HEK293T (cell line): ENCODE measurements around the gene RMDN3.
A peak's percentile ranks its signal among the peaks of the same experiment; 100 is the strongest.

ENCODE experiments used
- CTCF ChIA-PET: fragments of 350-600 bp; formaldehyde crosslinking; extraction: SDS; loops from one replicate; lab custom pipeline; 2021; ENCODE audit warnings: antibody characterized with exemption, inconsistent platforms; lab: Yijun Ruan, JAX
- POLR2A ChIA-PET: fragments of 350-600 bp; formaldehyde crosslinking; extraction: SDS; loops from one replicate; lab custom pipeline; 2020; ENCODE audit warnings: antibody characterized with exemption, inconsistent platforms; lab: Yijun Ruan, JAX
- DNase-seq: peaks from one replicate; pipeline ENCODE4 v3.0.0; 2012; ENCODE audit warnings: mixed read lengths; ENCODE audit errors: extremely low spot score
- ARNT ChIP-seq: fragments of 450-650 bp; IDR thresholded peaks from 2 replicates; pipeline ENCODE4 v1.6.1; 2017; ENCODE audit warnings: mild to moderate bottlenecking
- BHLHE40 ChIP-seq: fragments of 450-650 bp; IDR thresholded peaks from 2 replicates; pipeline ENCODE4 v1.6.1; 2016; ENCODE audit warnings: mild to moderate bottlenecking, moderate library complexity, borderline replicate concordance
- CTBP1 ChIP-seq: fragments of 450-650 bp; IDR thresholded peaks from 2 replicates; pipeline ENCODE4 v1.6.1; 2016; ENCODE audit warnings: borderline replicate concordance
- ELF4 ChIP-seq: fragments of 450-650 bp; IDR thresholded peaks from 2 replicates; pipeline ENCODE4 v1.6.1; 2017; ENCODE audit warnings: antibody characterized with exemption
- FOXA1 ChIP-seq: fragments of 450-650 bp; IDR thresholded peaks from 2 replicates; pipeline ENCODE4 v1.6.1; 2016; ENCODE audit warnings: mild to moderate bottlenecking
- FOXK2 ChIP-seq: fragments of 450-650 bp; IDR thresholded peaks from 2 replicates; pipeline ENCODE4 v1.6.1; 2016; ENCODE audit warnings: mild to moderate bottlenecking
- FOXM1 ChIP-seq: fragments of 450-650 bp; IDR thresholded peaks from 2 replicates; pipeline ENCODE4 v1.6.1; 2017; ENCODE audit warnings: mild to moderate bottlenecking, borderline replicate concordance
- HDGF ChIP-seq: fragments of 450-650 bp; IDR thresholded peaks from 2 replicates; pipeline ENCODE4 v1.6.1; 2017; ENCODE audit warnings: antibody characterized with exemption, borderline replicate concordance
- L3MBTL2 ChIP-seq: fragments of 450-650 bp; conservative IDR thresholded peaks from 2 replicates; pipeline ENCODE4 v1.6.1; 2016; ENCODE audit warnings: mild to moderate bottlenecking
- LEF1 ChIP-seq: fragments of 450-650 bp; IDR thresholded peaks from 2 replicates; pipeline ENCODE4 v1.6.1; 2017; ENCODE audit warnings: mild to moderate bottlenecking, borderline replicate concordance
- NFRKB ChIP-seq: fragments of 450-650 bp; IDR thresholded peaks from 2 replicates; pipeline ENCODE4 v1.6.1; 2016; ENCODE audit warnings: mild to moderate bottlenecking, moderate library complexity
- PKNOX1 ChIP-seq: fragments of 450-650 bp; IDR thresholded peaks from 2 replicates; pipeline ENCODE4 v1.6.1; 2016
- SP1 ChIP-seq: fragments of 450-650 bp; IDR thresholded peaks from 2 replicates; pipeline ENCODE4 v1.6.1; 2017
- SUZ12 ChIP-seq: fragments of 450-650 bp; IDR thresholded peaks from 2 replicates; pipeline ENCODE4 v1.6.1; 2016; ENCODE audit warnings: mild to moderate bottlenecking
- TARDBP ChIP-seq: fragments of 450-650 bp; IDR thresholded peaks from 2 replicates; pipeline ENCODE4 v1.6.1; 2016
- ZNF384 ChIP-seq: fragments of 450-650 bp; IDR thresholded peaks from 2 replicates; pipeline ENCODE4 v1.6.1; 2016

RMDN3 gene

GRCh38 chr15:40766194-40766815, 11.3 kb upstream of the RMDN3 start:
- ChIA-PET POLR2A (interaction anchor here (1.1 to 1.3 kb wide), 2 partner anchors 10 to 107 kb away, joined by 3 to 4 read pairs; no protein-coding TSS in a partner anchor), CTCF (interaction anchor here (0.7 kb wide), 1 partner anchor 21 kb away, joined by 3 read pairs; no protein-coding TSS in a partner anchor)
- no peak for DNase-seq
- no peak for TF ChIP-seq CTBP1
- TF ChIP-seq HDGF = no peak
- no peak for TF ChIP-seq ELF4
- no peak for TF ChIP-seq LEF1
- no peak for TF ChIP-seq BHLHE40
- TF ChIP-seq ARNT = no peak
- TF ChIP-seq PKNOX1 = no peak
- no peak for TF ChIP-seq FOXM1
- no peak for TF ChIP-seq SP1
- no peak for TF ChIP-seq NFRKB
- no peak for TF ChIP-seq TARDBP

- ChIA-PET CTCF (interaction anchor here (0.7 to 1.2 kb wide), 6 partner anchors 14 to 128 kb away, joined by 3 to 6 read pairs (median 3); no protein-coding TSS in a partner anchor), POLR2A (interaction anchor here (0.6 to 2.9 kb wide), 3 partner anchors 11 to 42 kb away, joined by 3 to 9 read pairs (median 3); partner anchors contain the start of genes DNAJC17 and ZFYVE19)
- DNase-seq = no peak
- TF ChIP-seq FOXA1 = no peak
These were observed 9.6 kb upstream of the RMDN3 start for GRCh38 chr15:40764629-40765103.

- peak; percentile 64 for DNase-seq
- CTCF ChIA-PET = interaction anchor here (0.9 to 1.2 kb wide), 4 partner anchors 17 to 128 kb away, joined by 3 to 6 read pairs (median 4); no protein-coding TSS in a partner anchor
- TF ChIP-seq PKNOX1 (peak; percentile 80), SP1 (no peak)
- POLR2A ChIA-PET = interaction anchor here (0.6 to 2.9 kb wide), 4 partner anchors 11 to 58 kb away, joined by 3 to 9 read pairs (median 3); partner anchors contain the start of genes DNAJC17 and ZFYVE19
These were observed 9.0 kb upstream of the RMDN3 start, which contains the start of gene GCHFR for GRCh38 chr15:40763801-40764628. Gene GCHFR, plus strand, starts transcription at chr15:40764068. Its CDS starts 113 bp downstream, at chr15:40764181.

GRCh38 chr15:40762919-40763800, 8.1 kb upstream of the RMDN3 start:
- CTCF ChIA-PET = no interaction called here
- peak; percentile 57 for DNase-seq
- POLR2A ChIA-PET = interaction anchor here (0.6 to 2.9 kb wide), 3 partner anchors 44 to 190 kb away, joined by 3 to 9 read pairs (median 3); partner anchors contain the start of genes CHAC1, DNAJC17 and ZFYVE19
- TF ChIP-seq PKNOX1 (no peak), TARDBP (no peak), L3MBTL2 (peak; percentile 96), ARNT (no peak)

- TF ChIP-seq HDGF (no peak), SUZ12 (no peak), NFRKB (no peak), FOXA1 (no peak), BHLHE40 (no peak), L3MBTL2 (no peak), SP1 (no peak), ARNT (no peak)
- ChIA-PET POLR2A (no interaction called here), CTCF (no interaction called here)
- no peak for DNase-seq
These were observed 4.9 kb upstream of the RMDN3 start for GRCh38 chr15:40759961-40760360.

GRCh38 chr15:40756938-40757337, 1.9 kb upstream of the RMDN3 start:
- no peak for DNase-seq
- TF ChIP-seq TARDBP (no peak), FOXK2 (no peak), ARNT (no peak), SUZ12 (no peak), L3MBTL2 (no peak), HDGF (no peak), SP1 (no peak), FOXA1 (no peak), LEF1 (no peak), BHLHE40 (no peak), ZNF384 (no peak), FOXM1 (no peak), ELF4 (no peak), PKNOX1 (no peak), NFRKB (no peak)
- POLR2A ChIA-PET = interaction anchor here (1.0 to 1.4 kb wide), 3 partner anchors 9 to 188 kb away, joined by 3 to 4 read pairs (median 3); partner anchors contain the start of gene RPUSD2
- CTCF ChIA-PET = interaction anchor here (0.6 to 1.2 kb wide), 2 partner anchors 22 to 26 kb away, joined by 4 read pairs; no protein-coding TSS in a partner anchor
